Right hindlimb (tissue), 1 donor: Measurements from ENCODE around the gene FSD2.
"Not testable (repeated sequence)": the region's sequence is repeated elsewhere in the genome, so short reads cannot be mapped to it uniquely, and the experiment has no call there.

Experiments
- DNase-seq: peaks from one replicate; pipeline ENCODE4 v3.0.0-alpha.2; 2018

FSD2 gene

DNA sequence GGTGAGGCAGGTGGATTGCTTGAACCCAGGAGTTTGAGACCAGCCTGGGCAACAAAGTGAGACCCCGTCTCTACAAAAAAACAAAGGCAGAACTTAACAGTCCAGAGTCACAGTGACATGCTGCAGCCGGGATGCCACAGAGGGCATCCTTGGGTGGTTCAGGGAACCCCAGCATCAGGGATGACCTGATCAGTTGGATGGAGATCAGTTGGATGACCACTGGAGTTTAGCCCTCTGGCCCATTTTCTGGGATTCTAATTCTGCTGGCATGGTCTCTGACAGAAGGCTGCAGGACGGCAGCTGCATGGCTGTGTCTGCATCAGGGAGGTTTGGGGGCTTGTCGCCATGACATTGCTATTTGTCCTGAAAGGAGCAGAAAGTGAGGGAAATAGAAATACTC is 23.4 kb upstream of the FSD2 start:
- DNase-seq: no peak

- no peak for DNase-seq
Measured at GRCh38 chr15:82828075-82828474, 22.2 kb upstream of the FSD2 start.

DNA sequence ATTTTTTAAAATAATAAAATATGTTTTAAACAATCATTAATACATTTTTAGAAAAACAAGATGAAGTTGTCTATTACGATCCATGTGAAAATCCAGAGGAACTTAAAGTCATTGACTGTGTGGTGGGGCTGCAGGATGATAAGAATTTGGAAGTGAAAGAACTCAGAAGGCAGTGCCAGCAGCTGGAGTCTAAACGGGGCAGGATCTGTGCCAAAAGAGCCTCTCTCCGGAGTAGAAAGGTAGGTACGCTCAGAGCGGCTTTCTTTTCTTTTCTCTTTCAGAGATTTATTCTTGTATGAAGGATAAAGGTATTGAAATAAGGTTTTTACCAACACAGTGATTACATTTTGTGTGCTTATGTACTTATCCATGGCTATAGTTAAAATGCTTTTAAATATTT is 17.2 kb upstream of the FSD2 start:
- DNase-seq: no peak

DNA sequence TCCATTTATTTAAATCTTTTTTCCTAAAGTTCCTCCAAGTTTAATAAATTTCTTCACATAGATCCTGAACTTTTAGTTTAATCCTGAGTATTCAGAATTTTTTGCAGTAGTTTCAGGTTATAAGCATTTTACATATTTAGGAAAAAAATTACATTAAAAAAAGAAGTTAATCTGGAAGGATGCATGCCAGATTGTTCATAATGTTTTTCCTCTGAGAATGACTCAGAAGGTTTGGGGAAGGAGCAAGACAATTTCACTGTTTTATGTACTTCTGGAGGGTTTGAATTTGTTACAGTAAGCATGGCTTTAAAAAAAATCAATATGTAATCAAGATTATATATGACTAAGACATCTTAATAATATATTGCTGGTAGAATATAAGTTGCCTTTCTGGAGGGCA is 16.0 kb upstream of the FSD2 start:
- not testable (repeated sequence) for DNase-seq

GRCh38 chr15:82821396-82821795 is 15.5 kb upstream of the FSD2 start:
- DNase-seq: not testable (repeated sequence)

DNA sequence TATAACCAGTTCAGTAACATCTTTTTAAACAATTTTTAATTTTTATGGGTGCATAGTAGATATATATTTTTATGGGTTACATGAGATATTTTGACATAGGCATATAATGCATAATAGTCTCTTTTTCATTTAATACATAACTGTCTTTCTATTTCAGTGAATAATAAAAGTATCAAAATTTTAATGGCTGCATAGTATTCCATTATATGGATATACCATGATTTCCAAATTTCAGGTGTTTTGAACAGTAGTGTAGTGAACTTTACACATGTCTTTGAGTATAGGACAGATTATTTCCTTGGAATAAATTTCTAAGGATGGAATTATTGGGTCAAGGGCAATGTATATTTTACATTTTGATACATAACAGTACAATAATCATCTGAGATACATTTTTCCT is 14.3 kb upstream of the FSD2 start:
- no peak for DNase-seq

DNA sequence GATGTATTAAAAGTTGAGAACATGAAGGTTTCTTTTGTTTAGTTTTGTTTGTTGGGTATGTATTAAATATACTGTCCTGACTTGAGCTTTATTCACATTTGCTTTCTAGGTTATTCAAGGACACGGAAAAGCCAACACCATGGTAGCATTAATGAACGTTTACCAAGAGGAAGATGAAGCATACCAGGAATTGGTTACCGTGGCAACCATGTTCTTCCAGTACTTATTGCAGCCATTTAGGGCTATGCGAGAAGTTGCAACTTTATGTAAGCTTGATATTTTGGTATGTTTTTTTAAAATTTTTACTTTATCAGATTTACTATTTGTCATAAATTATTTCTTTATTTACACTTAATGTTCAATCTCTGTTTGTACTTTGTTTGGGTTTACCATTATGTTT is 7.1 kb upstream of the FSD2 start:
- DNase-seq: no peak

- no peak for DNase-seq
Measured at GRCh38 chr15:82810890-82811426, 5.1 kb upstream of the FSD2 start.

DNA sequence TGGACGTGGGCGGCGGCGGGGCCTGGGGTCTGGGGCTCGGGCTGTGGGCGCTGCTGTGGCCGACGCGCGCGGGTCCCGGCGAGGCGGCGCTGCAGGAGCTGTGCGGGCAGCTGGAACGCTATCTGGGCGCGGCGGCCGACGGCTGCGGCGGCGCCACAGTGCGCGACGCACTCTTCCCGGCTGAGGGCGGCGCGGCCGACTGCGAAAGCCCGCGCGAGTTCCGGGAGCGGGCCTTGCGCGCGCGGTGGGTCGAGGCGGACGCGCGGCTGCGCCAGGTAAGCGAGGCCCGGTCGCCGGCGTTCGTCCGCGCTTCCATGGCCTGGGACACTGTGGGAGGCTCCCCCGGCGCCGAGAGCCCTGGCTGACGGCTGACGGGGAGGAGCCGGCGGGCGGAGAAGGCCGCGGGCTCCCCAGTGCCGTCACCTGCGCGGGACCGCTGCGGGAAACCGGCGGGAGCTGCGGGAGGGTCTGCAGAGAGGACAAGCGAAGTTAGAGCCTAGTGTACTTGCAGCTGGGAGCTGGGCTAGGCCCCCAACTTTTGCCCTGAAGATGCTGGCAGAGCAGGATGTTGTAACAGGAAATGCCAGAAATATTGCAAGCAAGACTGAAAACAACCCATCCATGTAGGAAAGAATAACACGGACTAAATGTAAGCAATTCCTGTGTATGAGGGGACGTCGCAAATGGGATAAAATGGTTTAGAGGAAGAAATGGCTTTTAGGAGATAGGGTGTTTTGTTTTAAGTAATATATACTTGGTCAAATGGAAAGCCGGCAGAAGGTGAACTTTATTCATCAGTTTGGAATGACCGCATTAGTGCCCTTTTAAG is 4.4 kb upstream of the FSD2 start:
- DNase-seq: peak; percentile 50

DNA sequence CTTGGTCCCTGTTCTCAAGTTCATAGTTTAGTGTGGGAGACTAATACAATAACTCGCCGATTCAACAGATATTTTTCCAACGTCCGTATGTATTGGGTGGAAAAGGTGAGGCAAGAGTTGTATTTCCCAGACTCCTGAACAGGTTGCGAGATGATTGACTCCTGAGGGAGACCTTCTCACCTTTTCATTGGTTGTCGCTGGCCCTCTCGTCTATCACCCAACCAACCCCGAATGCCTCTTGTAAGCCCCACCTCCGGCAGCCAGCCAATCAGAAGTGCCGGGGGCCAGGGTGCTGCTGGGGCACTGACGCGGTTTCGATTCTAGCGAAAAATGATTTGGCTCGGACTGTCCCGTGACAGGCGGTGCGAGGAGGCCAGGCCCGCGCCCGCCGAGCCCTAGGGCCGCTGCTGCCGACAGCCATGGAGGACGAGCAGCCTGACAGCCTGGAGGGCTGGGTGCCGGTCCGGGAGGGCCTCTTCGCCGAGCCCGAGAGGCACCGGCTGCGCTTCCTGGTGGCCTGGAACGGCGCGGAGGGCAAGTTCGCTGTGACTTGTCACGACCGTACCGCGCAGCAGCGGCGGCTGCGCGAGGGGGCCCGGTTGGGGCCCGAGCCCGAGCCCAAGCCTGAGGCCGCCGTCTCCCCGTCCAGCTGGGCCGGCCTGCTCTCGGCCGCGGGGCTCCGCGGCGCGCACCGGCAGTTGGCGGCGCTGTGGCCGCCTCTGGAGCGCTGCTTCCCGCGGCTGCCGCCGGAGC is 3.6 kb upstream of the FSD2 start, which contains the start of gene WHAMM:
Gene WHAMM (plus strand): TSS at position 321 of the 753 bp plus-strand sequence. CDS start 99 bp downstream, at position 420.
- peak; percentile 99 for DNase-seq

GRCh38 chr15:82808634-82809041 is 2.8 kb upstream of the FSD2 start:
- no peak for DNase-seq

GRCh38 chr15:82807920-82808633 is 2.2 kb upstream of the FSD2 start:
- no peak for DNase-seq

DNA sequence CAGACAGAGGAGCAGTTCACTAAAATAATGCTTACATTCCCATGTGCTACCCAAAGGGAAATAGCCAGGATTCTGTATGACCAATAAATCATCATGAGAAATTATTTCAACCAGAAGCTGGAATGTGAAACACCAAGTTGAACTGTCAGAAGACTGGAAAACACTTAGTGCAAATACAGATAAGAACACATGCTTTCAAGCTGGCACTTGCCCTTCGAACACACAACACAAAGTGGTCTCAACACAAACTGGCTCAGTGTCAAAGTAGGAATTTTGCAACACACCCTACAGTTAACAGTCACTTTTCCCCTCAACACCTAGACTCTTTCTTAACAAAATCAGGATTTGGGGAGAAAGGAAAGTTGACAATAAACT is 1.3 kb downstream of the FSD2 start:
- no peak for DNase-seq

DNA sequence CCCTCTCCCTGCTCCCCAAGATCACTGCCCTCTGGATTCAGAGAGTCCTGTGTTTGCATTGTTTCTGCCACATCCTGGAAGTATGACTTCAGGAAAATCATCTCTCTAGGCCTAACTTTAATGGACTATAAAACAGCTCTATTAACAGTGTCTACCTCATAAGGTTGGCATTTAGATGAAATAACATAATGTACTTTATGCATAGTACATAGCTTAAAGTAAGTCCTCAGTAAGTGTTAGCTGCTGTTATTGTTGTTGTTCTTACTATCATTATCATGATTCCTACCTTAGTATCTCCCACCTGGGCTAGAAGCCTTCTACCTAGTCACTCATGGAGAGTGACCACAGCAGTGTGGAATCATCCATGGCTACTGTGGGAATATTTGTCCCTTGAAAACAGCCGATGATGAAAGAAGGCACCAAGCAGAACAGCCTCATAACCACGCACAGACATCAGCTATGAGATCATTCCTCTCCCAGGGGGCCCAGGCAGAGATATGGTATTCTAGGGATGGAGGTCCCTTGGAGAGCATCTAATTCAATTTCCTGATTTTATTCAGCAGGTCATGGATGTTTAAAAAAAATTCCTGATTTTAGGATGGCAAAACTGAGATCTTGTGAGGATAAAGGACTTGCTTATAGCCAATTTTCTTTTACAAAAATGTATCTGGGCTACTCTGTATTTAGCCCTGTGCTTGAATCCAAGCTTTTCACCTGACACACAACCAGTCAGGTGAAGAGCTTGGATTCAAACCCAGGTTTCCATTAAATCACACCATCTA is 1.9 kb downstream of the FSD2 start:
- no peak for DNase-seq

DNA sequence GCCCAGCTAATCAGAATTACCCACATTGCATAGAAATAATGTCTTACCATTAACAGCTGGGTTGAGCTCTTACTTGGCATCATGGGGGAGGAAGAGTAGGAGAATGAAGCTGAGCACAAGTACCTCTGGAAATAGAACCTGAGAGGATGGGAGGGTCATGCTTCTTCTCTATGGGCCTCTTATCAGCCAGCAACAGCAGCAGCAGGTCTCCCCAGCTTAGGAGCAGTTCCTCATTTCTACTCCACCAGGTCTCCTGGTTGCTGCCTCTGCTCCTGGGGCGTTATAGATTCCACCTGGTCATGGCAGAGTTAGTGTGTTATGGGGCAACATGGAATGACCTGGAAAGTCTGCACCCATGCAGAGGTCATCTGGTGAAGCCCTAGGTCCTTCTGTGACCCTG is 3.4 kb downstream of the FSD2 start:
- DNase-seq: no peak

DNA sequence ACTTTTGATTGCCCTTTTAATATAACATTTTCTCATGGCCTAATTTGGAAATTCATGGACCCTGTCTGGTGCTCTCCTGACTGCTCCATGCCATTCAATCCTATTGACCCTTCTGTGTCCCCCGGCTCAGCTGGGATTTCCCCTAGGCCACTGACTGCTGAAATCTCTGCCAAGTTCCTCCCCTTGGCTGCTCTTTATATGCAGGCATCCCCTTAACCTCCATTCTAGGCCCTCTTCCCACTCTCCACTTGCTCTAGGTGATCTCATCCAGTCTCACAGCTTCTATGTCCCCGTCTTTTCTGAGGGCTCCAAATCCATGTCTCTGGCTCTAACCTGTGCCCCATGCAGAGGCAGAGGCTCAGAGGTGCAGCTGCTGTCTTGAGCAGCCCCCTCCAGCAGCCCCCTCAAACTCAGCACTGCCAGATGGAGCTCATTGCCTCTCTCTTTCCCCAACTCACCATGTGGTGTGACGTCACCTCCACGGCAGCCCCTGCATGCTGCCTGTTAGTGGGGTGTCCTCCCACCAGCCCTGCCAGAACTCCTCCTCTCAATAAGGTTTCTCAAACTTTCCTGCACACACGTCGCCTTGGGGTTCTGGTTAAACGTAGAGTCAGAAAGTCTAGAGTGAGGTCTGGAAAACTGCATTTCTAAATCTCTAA is 6.6 kb downstream of the FSD2 start:
- DNase-seq: no peak

DNA sequence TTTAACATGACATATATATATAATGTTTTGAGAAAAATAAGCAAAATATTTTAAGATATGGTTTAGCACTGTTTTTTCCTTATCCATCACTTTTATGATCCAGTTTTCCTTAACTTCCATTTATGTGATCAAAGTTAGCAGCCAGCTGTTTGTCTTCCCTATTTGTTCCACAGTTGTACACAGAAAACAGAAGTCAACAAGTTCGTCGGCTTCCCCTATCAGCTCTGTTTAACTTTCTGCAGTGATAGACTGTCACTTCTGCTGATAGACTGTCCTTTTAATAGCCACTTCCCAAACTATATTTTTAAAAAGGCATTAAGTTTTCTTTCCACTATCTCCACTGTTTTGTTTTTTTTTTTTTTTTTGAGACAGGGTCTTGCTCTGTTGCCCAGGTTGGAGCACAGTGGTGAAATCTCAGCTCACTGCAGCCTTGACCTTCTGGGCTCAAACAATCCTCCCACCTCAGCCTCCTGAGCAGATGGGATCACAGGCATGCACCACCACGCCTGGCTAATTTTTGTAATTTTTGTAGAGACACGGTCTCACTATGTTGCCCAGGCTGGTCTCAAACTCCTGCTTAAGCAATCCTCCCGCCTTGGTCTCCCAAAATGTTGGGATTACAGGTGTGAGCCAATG is 7.2 kb downstream of the FSD2 start:
- DNase-seq: no peak

- no peak for DNase-seq
Measured at GRCh38 chr15:82798104-82798503, 7.8 kb downstream of the FSD2 start.

- DNase-seq: no peak
Measured at GRCh38 chr15:82793737-82794136, 12.1 kb downstream of the FSD2 start.

DNA sequence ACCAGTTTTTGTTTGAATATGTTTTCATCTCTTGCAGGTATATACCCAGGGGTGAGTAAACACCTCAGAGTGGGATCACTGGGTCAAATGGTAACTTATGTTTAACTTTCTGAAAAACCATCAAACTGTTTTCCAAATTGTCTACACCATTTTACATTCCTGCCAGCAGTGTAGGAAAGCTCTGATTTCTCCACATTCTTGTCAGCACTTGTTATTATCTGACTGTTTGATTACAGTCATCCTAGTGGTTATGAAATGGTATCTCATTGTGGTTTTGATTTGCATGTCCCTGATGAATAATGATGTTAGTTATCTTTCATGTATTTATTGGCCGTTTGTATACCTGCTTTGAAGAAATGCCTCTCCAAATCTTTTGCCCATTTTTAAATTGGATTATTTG is 13.8 kb downstream of the FSD2 start:
- no peak for DNase-seq

DNA sequence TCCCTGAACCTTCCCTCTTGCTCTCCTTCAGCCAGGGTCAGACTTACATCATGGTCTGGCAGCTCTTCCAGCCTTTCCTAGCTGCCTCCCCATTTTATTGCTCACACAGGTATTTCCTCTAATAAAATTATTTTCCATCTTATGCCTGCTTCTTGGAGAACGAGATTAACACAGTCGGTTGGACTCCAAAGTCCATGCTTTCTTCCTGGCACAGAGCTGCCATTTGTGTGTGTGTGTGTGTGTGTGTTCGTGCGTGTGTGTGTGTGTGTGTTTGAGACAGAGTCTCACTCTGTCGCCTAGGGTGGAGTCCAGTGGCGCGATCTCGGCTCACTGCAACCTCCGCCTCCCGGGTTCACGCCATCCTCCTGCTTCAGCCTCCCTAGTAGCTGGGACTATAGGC is 15.5 kb downstream of the FSD2 start:
- DNase-seq: no peak
